ENCODE results near the gene CORO2B.

GRCh38 chr15:68696414-68697363 lies 117.9 kb downstream of the CORO2B start:
- TF ChIP-seq EZH2 (IDR thresholded peaks at IDR 0.05): no peak
- TF ChIP-seq, protein P1, sequence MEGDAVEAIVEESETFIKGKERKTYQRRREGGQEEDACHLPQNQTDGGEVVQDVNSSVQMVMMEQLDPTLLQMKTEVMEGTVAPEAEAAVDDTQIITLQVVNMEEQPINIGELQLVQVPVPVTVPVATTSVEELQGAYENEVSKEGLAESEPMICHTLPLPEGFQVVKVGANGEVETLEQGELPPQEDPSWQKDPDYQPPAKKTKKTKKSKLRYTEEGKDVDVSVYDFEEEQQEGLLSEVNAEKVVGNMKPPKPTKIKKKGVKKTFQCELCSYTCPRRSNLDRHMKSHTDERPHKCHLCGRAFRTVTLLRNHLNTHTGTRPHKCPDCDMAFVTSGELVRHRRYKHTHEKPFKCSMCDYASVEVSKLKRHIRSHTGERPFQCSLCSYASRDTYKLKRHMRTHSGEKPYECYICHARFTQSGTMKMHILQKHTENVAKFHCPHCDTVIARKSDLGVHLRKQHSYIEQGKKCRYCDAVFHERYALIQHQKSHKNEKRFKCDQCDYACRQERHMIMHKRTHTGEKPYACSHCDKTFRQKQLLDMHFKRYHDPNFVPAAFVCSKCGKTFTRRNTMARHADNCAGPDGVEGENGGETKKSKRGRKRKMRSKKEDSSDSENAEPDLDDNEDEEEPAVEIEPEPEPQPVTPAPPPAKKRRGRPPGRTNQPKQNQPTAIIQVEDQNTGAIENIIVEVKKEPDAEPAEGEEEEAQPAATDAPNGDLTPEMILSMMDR (IDR thresholded peaks at IDR 0.05): no peak

Measured in neural progenitor cell (in vitro differentiated cells).